DOHH2 (cell line): Measurements from ENCODE around the gene SSBP2.

Source experiments
- CTCF ChIP-seq: fragments of 200-600 bp; sonication (generic); IDR thresholded peaks from one replicate; pipeline ENCODE4 v1.5.1; 2014; ENCODE audit warnings: antibody characterized with exemption, mild to moderate bottlenecking, low read depth, low read length; ENCODE audit not compliant: poor library complexity, severe bottlenecking
- EZH2phosphoT487 ChIP-seq: fragments of 200-600 bp; sonication (generic); IDR thresholded peaks from 2 replicates; pipeline ENCODE4 v1.6.1; 2017; ENCODE audit warnings: borderline replicate concordance, mild to moderate bottlenecking, antibody characterized with exemption, low read length, moderate library complexity, mixed read lengths

GRCh38 chr5:81795666-81796065 is 44.8 kb upstream of the SSBP2 start:
- no peak for TF ChIP-seq CTCF
- no peak for TF ChIP-seq EZH2phosphoT487
